HG03060 (cell line): ENCODE data around the gene DOK1.

ENCODE experiments used
- ATAC-seq: cut with Tn5 transposase; IDR thresholded peaks from one replicate; pipeline ENCODE4 v1.9.1; 2021; ENCODE audit warnings: low read depth, moderate number of reproducible peaks; ENCODE audit not compliant: unreplicated experiment

DOK1 gene

GRCh38 chr2:74564222-74564621 is 9.7 kb downstream of the DOK1 start:
- no peak for ATAC-seq

GRCh38 chr2:74566076-74566753 is 11.7 kb downstream of the DOK1 start:
- no peak for ATAC-seq

- no peak for ATAC-seq
Observed at GRCh38 chr2:74566754-74567085, 12.2 kb downstream of the DOK1 start.

- ATAC-seq = no peak
Observed at GRCh38 chr2:74567881-74568280, 13.4 kb downstream of the DOK1 start.

GRCh38 chr2:74569686-74570085 is 15.2 kb downstream of the DOK1 start:
- no peak for ATAC-seq

GRCh38 chr2:74571058-74571457 is 16.5 kb downstream of the DOK1 start:
- peak; percentile 53 for ATAC-seq

GRCh38 chr2:74572178-74572925 is 17.8 kb downstream of the DOK1 start:
- ATAC-seq = no peak

- no peak for ATAC-seq
Observed at GRCh38 chr2:74573747-74574562, 19.4 kb downstream of the DOK1 start.

GRCh38 chr2:74575320-74575719 is 20.8 kb downstream of the DOK1 start:
- ATAC-seq = no peak

- ATAC-seq = no peak
Observed at GRCh38 chr2:74576211-74576862, 21.8 kb downstream of the DOK1 start.

- ATAC-seq = no peak
Observed at GRCh38 chr2:74576863-74577229, 22.3 kb downstream of the DOK1 start.

GRCh38 chr2:74577448-74577847 is 22.9 kb downstream of the DOK1 start:
- no peak for ATAC-seq

GRCh38 chr2:74578408-74578807 is 23.9 kb downstream of the DOK1 start:
- no peak for ATAC-seq

- no peak for ATAC-seq
Observed at GRCh38 chr2:74581463-74581862, 26.9 kb downstream of the DOK1 start.

GRCh38 chr2:74582184-74582583 is 27.7 kb downstream of the DOK1 start:
- no peak for ATAC-seq

GRCh38 chr2:74583504-74583903 is 29.0 kb downstream of the DOK1 start:
- no peak for ATAC-seq

- ATAC-seq = no peak
Observed at GRCh38 chr2:74584088-74584645, 29.6 kb downstream of the DOK1 start.

GRCh38 chr2:74585406-74586185 is 31.1 kb downstream of the DOK1 start:
- ATAC-seq = no peak

GRCh38 chr2:74587664-74588277 is 33.3 kb downstream of the DOK1 start:
- peak; percentile 39 for ATAC-seq

- ATAC-seq = no peak
Observed at GRCh38 chr2:74588664-74589063, 34.1 kb downstream of the DOK1 start.
